ENCODE data around the gene CDK19.

GRCh38 chr6:110823146-110823545 is 7.9 kb upstream of the CDK19 start:
- no peak for TF ChIP-seq CTCF (conservative IDR thresholded peaks at IDR 0.05 in 1 of 2, IDR thresholded peaks at IDR 0.05 in 1 of 2; ENCODE audit: low read depth in 1 of 2, low read length in 2 of 2)
- no peak for TF ChIP-seq EZH2 (IDR thresholded peaks at IDR 0.05; ENCODE audit: low read length, missing control alignments)
